Measurements from ENCODE around the gene SLC6A19.

GRCh38 chr5:1178529-1179382 lies 22.6 kb upstream of the SLC6A19 start:
- no peak for TF ChIP-seq MXI1 (IDR thresholded peaks at IDR 0.05; ENCODE audit: borderline replicate concordance, low read depth, low read length)
- no peak for TF ChIP-seq CTCF (conservative IDR thresholded peaks at IDR 0.05; ENCODE audit: low read depth, low read length)
- TF ChIP-seq ELK1 (IDR thresholded peaks at IDR 0.05; ENCODE audit: borderline replicate concordance, low read depth, low read length): no peak
- TF ChIP-seq POLR2A (IDR thresholded peaks at IDR 0.05; ENCODE audit: low read depth, low read length): no peak
- no peak for TF ChIP-seq USF2 (IDR thresholded peaks at IDR 0.05; ENCODE audit: low read depth, low read length)
- TF ChIP-seq FOS (IDR thresholded peaks at IDR 0.05; ENCODE audit: low read depth, low read length): no peak

Measured in IMR-90 (cell line).